Islet precursor cell (in vitro differentiated cells): ENCODE data around the gene SEPTIN11.
A peak's percentile ranks its signal among the peaks of the same experiment; 100 is the strongest.

ENCODE experiments used
- DNase-seq: peaks from one replicate; pipeline ENCODE4 v3.0.0-alpha.2; 2018

The SEPTIN11 gene

GRCh38 chr4:76982638-76983584 is 33.4 kb downstream of the SEPTIN11 start:
- no peak for DNase-seq

GRCh38 chr4:76984127-76984526 is 34.6 kb downstream of the SEPTIN11 start:
- no peak for DNase-seq

- DNase-seq = peak; percentile 94
These were observed 35.2 kb downstream of the SEPTIN11 start for GRCh38 chr4:76984788-76985211.

GRCh38 chr4:76987153-76987591 is 37.6 kb downstream of the SEPTIN11 start:
- DNase-seq = no peak

GRCh38 chr4:76987685-76988084 is 38.1 kb downstream of the SEPTIN11 start:
- no peak for DNase-seq

- no peak for DNase-seq
These were observed 40.0 kb downstream of the SEPTIN11 start for GRCh38 chr4:76989391-76990061.

GRCh38 chr4:76990288-76991080 is 40.9 kb downstream of the SEPTIN11 start:
- DNase-seq = no peak

- no peak for DNase-seq
These were observed 41.7 kb downstream of the SEPTIN11 start for GRCh38 chr4:76991161-76991660.

GRCh38 chr4:76993787-76994641 is 44.5 kb downstream of the SEPTIN11 start:
- no peak for DNase-seq

GRCh38 chr4:76995776-76996175 is 46.2 kb downstream of the SEPTIN11 start:
- no peak for DNase-seq

- DNase-seq = no peak
These were observed 46.9 kb downstream of the SEPTIN11 start for GRCh38 chr4:76996445-76996844.

GRCh38 chr4:76997077-76997476 is 47.5 kb downstream of the SEPTIN11 start:
- no peak for DNase-seq

- DNase-seq = no peak
These were observed 48.0 kb downstream of the SEPTIN11 start for GRCh38 chr4:76997532-76997931.

GRCh38 chr4:76998251-76998901 is 48.8 kb downstream of the SEPTIN11 start:
- peak; percentile 94 for DNase-seq
